ENCODE results near the gene ARAP1.

GRCh38 chr11:72653649-72654048, 98.6 kb downstream of the ARAP1 start:
- TF ChIP-seq EZH2 (IDR thresholded peaks at IDR 0.05) (no peak), POLR2AphosphoS5 (IDR thresholded peaks at IDR 0.05; ENCODE audit: borderline replicate concordance, low read depth, low read length) (no peak)
